Activated CD4-positive, alpha-beta T cell treated with anti-CD3 and anti-CD28 coated beads for 36 hours (primary cell): Measurements from ENCODE around the gene SPAG16. TPM values are rescaled to one million over a fixed set of nuclear protein-coding genes. Genes with fewer than 3 reads are reported as not detected.
A peak's percentile ranks its signal among the peaks of the same experiment; 100 is the strongest.

ENCODE experiments used
- ATAC-seq: fragments of 200-7000 bp; cut with Tn5 transposase; one replicate; pipeline ENCODE4 v1.10.0; 2021; ENCODE audit warnings: mild to moderate bottlenecking, moderate library complexity
- CTCF ChIA-PET: fragments of 350-600 bp; sonication (Branson Sonifier 250); formaldehyde crosslinking; loops from one replicate; lab custom pipeline; 2021; ENCODE audit warnings: antibody characterized with exemption; lab: Charles Lee
- POLR2A ChIA-PET: fragments of 350-600 bp; sonication (Branson Sonifier 250); formaldehyde crosslinking; loops from one replicate; lab custom pipeline; 2021; ENCODE audit warnings: antibody characterized with exemption, inconsistent platforms; lab: Charles Lee
- DNase-seq: peaks from one replicate; pipeline ENCODE4 v3.0.0-alpha.2; 2020
- H3K27ac Mint-ChIP-seq: one replicate; pipeline ENCODE4 v1.8.0; 2021; ENCODE audit warnings: mixed read lengths
- H3K27me3 Mint-ChIP-seq: one replicate; pipeline ENCODE4 v1.8.0; 2021; ENCODE audit warnings: mixed read lengths
- H3K36me3 Mint-ChIP-seq: one replicate; pipeline ENCODE4 v1.8.0; 2021; ENCODE audit warnings: low read depth, mixed read lengths
- H3K4me1 Mint-ChIP-seq: one replicate; pipeline ENCODE4 v1.8.0; 2021; ENCODE audit warnings: mixed read lengths
- H3K4me3 Mint-ChIP-seq: one replicate; pipeline ENCODE4 v1.8.0; 2021; ENCODE audit warnings: mild to moderate bottlenecking, moderate library complexity, mixed read lengths
- H3K9me3 Mint-ChIP-seq: one replicate; pipeline ENCODE4 v1.8.0; 2021; ENCODE audit warnings: low read depth, mixed read lengths
- intact Hi-C, 2 experiments: fragments of 100-400 bp; cut with DNase I in 1 of 2; cut with micrococcal nuclease in 1 of 2; formaldehyde crosslinking; loops; one replicate each; pipeline versions ENCODE4 v1.14.2 to v1.15.1; 2022 to 2024; cut with DNase I, micrococcal nuclease
- total RNA-seq, 2 experiments: library from RNA; stranded (reverse); gene quantifications; one replicate each; pipeline ENCODE4 v1.2.3, GENCODE V29; 2021

SPAG16 gene
- 10 to 100 TPM; 10.1 to 10.8 TPM for total RNA-seq

GRCh38 chr2:213284105-213285090 lies at the start of gene SPAG16:
Gene SPAG16, plus strand, starts transcription at chr2:213284464.
- intact Hi-C loops: loop anchor here (1.0 to 2.0 kb wide), 3 partner anchors 132 to 1525 kb away; partner anchors contain the start of gene BARD1 (in 2 of the 2)
- no peaks in the 10 kb centered on the region for H3K9me3 Mint-ChIP-seq
- ChIA-PET CTCF (interaction anchor here (1.7 kb wide), 1 partner anchor 30 kb away, joined by 5 read pairs; no protein-coding TSS in a partner anchor), POLR2A (interaction anchor here (0.6 to 0.7 kb wide), 2 partner anchors 1257 to 1539 kb away, joined by 3 read pairs; no protein-coding TSS in a partner anchor)
- peaks cover 23% of the 10 kb centered on the region for H3K4me1 Mint-ChIP-seq
- DNase-seq: peak; percentile 99
- peak; percentile 99 for ATAC-seq
- H3K36me3 Mint-ChIP-seq: no peaks in the 10 kb centered on the region
- H3K27ac Mint-ChIP-seq: peak within 1 kb of the TSS; percentile 88
- H3K27me3 Mint-ChIP-seq: no peaks in the 10 kb centered on the region
- peak within 1 kb of the TSS; percentile 88 for H3K4me3 Mint-ChIP-seq

- no peak for ATAC-seq
- Mint-ChIP-seq H3K9me3 (no peaks in the 10 kb centered on the region), H3K27ac (no peak overlapping the region), H3K36me3 (no peaks in the 10 kb centered on the region), H3K4me1 (peaks cover 32% of the 10 kb centered on the region), H3K4me3 (no peak overlapping the region), H3K27me3 (no peaks in the 10 kb centered on the region)
- ChIA-PET POLR2A (no interaction called here), CTCF (no interaction called here)
- intact Hi-C loops: no loop called here
- DNase-seq: no peak
These were observed 49.6 kb upstream of the SPAG16 start for GRCh38 chr2:213234641-213235040.

GRCh38 chr2:213235741-213236140 lies 48.5 kb upstream of the SPAG16 start:
- no peaks in the 10 kb centered on the region for H3K27me3 Mint-ChIP-seq
- ChIA-PET POLR2A (no interaction called here), CTCF (interaction anchor here (0.9 kb wide), 1 partner anchor 19 kb away, joined by 3 read pairs; no protein-coding TSS in a partner anchor)
- H3K36me3 Mint-ChIP-seq: no peaks in the 10 kb centered on the region
- peaks cover 32% of the 10 kb centered on the region for H3K4me1 Mint-ChIP-seq
- ATAC-seq (no peak), DNase-seq (no peak)
- H3K9me3 Mint-ChIP-seq: no peaks in the 10 kb centered on the region
- intact Hi-C loops: no loop called here
- H3K27ac Mint-ChIP-seq: no peak overlapping the region
- H3K4me3 Mint-ChIP-seq: no peak overlapping the region

DNA sequence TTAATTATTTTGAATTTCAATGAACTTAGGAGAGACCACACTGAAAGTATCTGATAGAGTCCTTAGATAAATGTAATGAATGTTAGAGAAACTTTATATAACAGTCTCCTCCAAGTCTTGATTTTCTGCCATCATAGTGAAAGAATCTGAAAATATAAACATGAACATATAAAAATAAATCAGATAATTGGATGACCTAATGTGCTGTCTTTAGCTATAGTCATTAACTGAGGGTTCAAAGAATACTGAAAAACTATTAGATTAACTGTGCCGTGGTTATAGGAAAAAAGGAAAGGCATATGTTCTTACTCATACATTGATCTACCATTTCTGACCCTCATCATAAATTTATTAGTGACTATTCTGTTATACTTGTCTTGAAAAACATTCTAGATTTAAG lies 47.0 kb upstream of the SPAG16 start:
- H3K36me3 Mint-ChIP-seq: no peaks in the 10 kb centered on the region

GRCh38 chr2:213237787-213238186 lies 46.5 kb upstream of the SPAG16 start:
- no peak for ATAC-seq
- H3K9me3 Mint-ChIP-seq: no peaks in the 10 kb centered on the region
- no peak overlapping the region for H3K4me3 Mint-ChIP-seq
- H3K36me3 Mint-ChIP-seq: no peaks in the 10 kb centered on the region
- no peaks in the 10 kb centered on the region for H3K27me3 Mint-ChIP-seq
- H3K4me1 Mint-ChIP-seq: peaks cover 31% of the 10 kb centered on the region
- POLR2A ChIA-PET: interaction anchor here (0.7 kb wide), 1 partner anchor 337 kb away, joined by 8 read pairs; no protein-coding TSS in a partner anchor
- CTCF ChIA-PET: interaction anchor here (1.1 kb wide), 1 partner anchor 277 kb away, joined by 4 read pairs; no protein-coding TSS in a partner anchor
- no peak for DNase-seq
- intact Hi-C loops: no loop called here
- H3K27ac Mint-ChIP-seq: peak overlapping the region; percentile 48

More for the DNA sequence above, 47.0 kb upstream of the SPAG16 start:
- ATAC-seq: no peak
- Mint-ChIP-seq H3K4me3 (no peak overlapping the region), H3K27me3 (no peaks in the 10 kb centered on the region), H3K9me3 (no peaks in the 10 kb centered on the region), H3K27ac (no peak overlapping the region), H3K4me1 (peaks cover 34% of the 10 kb centered on the region)
- ChIA-PET POLR2A (no interaction called here), CTCF (interaction anchor here (0.9 kb wide), 1 partner anchor 8 kb away, joined by 4 read pairs; no protein-coding TSS in a partner anchor)
- intact Hi-C loops: no loop called here
- no peak for DNase-seq

DNA sequence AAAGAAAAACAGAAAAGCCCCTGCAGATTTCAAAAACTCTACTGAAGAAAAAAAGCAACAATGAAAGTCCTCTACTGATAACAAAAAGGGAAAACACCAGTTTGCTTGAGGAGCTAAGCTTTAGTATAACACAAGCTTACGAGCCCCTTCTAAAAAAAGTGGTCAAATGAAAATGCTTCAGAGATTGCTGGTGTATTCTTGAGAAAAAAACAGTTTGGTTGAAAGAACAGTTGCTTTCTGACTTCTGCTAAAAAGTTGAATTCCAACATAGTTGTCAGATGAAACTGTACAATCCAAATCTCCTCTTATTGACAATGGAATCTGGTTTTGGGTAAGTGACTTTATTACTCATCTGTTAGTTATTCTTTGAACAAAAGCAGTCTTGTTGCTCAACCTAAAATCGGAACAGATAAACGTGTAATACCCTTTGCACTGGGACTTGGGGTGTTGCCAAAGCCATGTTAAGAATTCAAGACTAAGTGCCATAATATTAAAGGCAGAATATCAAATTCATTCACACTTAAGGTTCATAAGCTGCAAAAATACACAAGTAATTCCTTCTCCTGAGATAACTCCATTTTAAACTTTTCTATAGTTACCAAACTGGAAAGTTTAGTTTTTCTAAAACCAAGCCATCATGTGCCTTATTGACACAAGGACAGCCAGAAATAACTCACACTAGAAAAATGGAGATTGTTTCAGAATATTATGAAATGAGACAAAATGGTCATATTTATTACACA lies 45.3 kb upstream of the SPAG16 start:
- no peaks in the 10 kb centered on the region for H3K27me3 Mint-ChIP-seq
- intact Hi-C loops: no loop called here
- H3K36me3 Mint-ChIP-seq: no peaks in the 10 kb centered on the region
- CTCF ChIA-PET: interaction anchor here (1.1 kb wide), 1 partner anchor 278 kb away, joined by 4 read pairs; no protein-coding TSS in a partner anchor
- ATAC-seq (no peak), DNase-seq (no peak)
- no peaks in the 10 kb centered on the region for H3K9me3 Mint-ChIP-seq
- peaks cover 27% of the 10 kb centered on the region for H3K4me1 Mint-ChIP-seq
- H3K27ac Mint-ChIP-seq: peak overlapping the region; percentile 44
- H3K4me3 Mint-ChIP-seq: peak overlapping the region; percentile 41
- POLR2A ChIA-PET: interaction anchor here (0.7 kb wide), 1 partner anchor 336 kb away, joined by 8 read pairs; no protein-coding TSS in a partner anchor

GRCh38 chr2:213241817-213242216 lies 42.4 kb upstream of the SPAG16 start:
- no peaks in the 10 kb centered on the region for H3K9me3 Mint-ChIP-seq
- no peaks in the 10 kb centered on the region for H3K27me3 Mint-ChIP-seq
- peaks cover 20% of the 10 kb centered on the region for H3K4me1 Mint-ChIP-seq
- H3K36me3 Mint-ChIP-seq: no peaks in the 10 kb centered on the region
- DNase-seq: no peak
- no peak for ATAC-seq
- intact Hi-C loops: loop anchor here in 1 of 2 experiments (10.0 kb wide), 1 partner anchor 557 kb away; no protein-coding TSS in a partner anchor
- CTCF ChIA-PET: interaction anchor here (1.1 to 2.2 kb wide), 2 partner anchors 10 to 378 kb away, joined by 3 to 7 read pairs; no protein-coding TSS in a partner anchor
- H3K4me3 Mint-ChIP-seq: no peak overlapping the region
- POLR2A ChIA-PET: no interaction called here
- H3K27ac Mint-ChIP-seq: no peak overlapping the region

- ChIA-PET CTCF (interaction anchor here (1.1 to 2.2 kb wide), 2 partner anchors 9 to 379 kb away, joined by 3 to 7 read pairs; no protein-coding TSS in a partner anchor), POLR2A (no interaction called here)
- Mint-ChIP-seq H3K27ac (no peak overlapping the region), H3K4me3 (no peak overlapping the region), H3K27me3 (no peaks in the 10 kb centered on the region), H3K9me3 (no peaks in the 10 kb centered on the region), H3K4me1 (peaks cover 20% of the 10 kb centered on the region), H3K36me3 (no peaks in the 10 kb centered on the region)
- intact Hi-C loops: loop anchor here in 1 of 2 experiments (10.0 kb wide), 1 partner anchor 558 kb away; no protein-coding TSS in a partner anchor
- ATAC-seq (no peak), DNase-seq (no peak)
These were observed 41.6 kb upstream of the SPAG16 start for GRCh38 chr2:213242653-213243052.

DNA sequence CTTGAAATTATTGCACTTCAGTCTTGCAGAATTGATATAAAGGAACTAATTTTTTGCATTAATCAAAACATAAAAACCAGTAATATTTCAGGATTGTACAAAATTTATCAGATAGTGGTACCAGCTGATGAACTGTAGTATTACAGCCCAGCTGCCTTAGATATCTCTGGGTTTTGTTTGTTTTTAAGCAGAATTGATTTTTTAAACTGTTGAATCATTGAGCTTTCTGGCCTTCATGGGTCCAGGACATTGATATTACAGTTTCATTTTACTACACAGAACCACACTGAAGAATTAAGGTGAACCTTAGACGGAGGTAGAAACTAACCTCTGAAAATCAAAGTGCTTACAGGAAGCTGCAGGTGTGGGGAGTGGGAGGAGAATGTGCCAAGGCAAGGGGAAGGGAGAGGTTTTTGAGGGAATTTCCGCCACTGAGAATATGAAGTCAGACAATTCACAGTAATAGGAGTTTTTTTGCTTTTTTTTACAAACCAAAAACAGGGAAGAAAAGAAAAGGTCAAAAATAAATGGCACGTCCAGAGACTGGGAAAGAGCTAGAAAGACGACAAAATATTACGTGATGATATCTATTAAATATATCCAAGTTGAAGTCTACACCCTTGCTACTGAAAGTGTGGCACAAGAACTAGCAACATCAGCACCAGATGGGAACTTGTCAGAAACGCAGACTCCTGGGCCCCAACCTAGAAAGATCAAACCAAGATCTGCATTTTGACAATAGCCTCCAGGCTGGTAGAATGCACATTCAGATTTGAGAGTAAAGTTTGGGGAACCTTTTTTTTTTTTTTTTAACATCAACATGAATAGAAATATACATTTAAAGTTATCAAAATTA lies 40.8 kb upstream of the SPAG16 start:
- H3K27ac Mint-ChIP-seq: peak overlapping the region; percentile 72
- DNase-seq (no peak), ATAC-seq (no peak)
- intact Hi-C loops: loop anchor here in 1 of 2 experiments (10.0 kb wide), 1 partner anchor 559 kb away; no protein-coding TSS in a partner anchor
- POLR2A ChIA-PET: no interaction called here
- no peaks in the 10 kb centered on the region for H3K27me3 Mint-ChIP-seq
- H3K9me3 Mint-ChIP-seq: no peaks in the 10 kb centered on the region
- H3K4me3 Mint-ChIP-seq: peak overlapping the region; percentile 47
- CTCF ChIA-PET: interaction anchor here (0.6 to 2.2 kb wide), 4 partner anchors 24 to 1909 kb away, joined by 3 to 7 read pairs (median 3); no protein-coding TSS in a partner anchor
- peaks cover 20% of the 10 kb centered on the region for H3K4me1 Mint-ChIP-seq
- H3K36me3 Mint-ChIP-seq: no peaks in the 10 kb centered on the region
